Type B pancreatic cell (in vitro differentiated cells): ENCODE data around the gene CBLN2. TPM values are rescaled to one million over a fixed set of nuclear protein-coding genes. Genes with fewer than 3 reads are reported as not detected.
A peak's percentile ranks its signal among the peaks of the same experiment; 100 is the strongest.

Experiments used
- DNase-seq: peaks from one replicate; pipeline ENCODE4 v3.0.0; 2021; ENCODE audit warnings: mixed read lengths; ENCODE audit not compliant: unreplicated experiment; ENCODE audit errors: extremely low spot score
- H3K27ac Mint-ChIP-seq: 2 replicates; pipeline ENCODE4 v1.8.0; 2021; ENCODE audit warnings: mild to moderate bottlenecking, mixed read lengths
- H3K27me3 Mint-ChIP-seq: 2 replicates; pipeline ENCODE4 v1.8.0; 2021; ENCODE audit warnings: mixed read lengths
- H3K36me3 Mint-ChIP-seq: 2 replicates; pipeline ENCODE4 v1.8.0; 2021; ENCODE audit warnings: mixed read lengths
- H3K4me1 Mint-ChIP-seq: one replicate; pipeline ENCODE4 v1.8.0; 2021; ENCODE audit warnings: mixed read lengths; ENCODE audit not compliant: unreplicated experiment
- H3K4me3 Mint-ChIP-seq: 2 replicates; pipeline ENCODE4 v1.8.0; 2021; ENCODE audit warnings: mild to moderate bottlenecking, mixed read lengths
- H3K9me3 Mint-ChIP-seq: 2 replicates; pipeline ENCODE4 v1.8.0; 2021; ENCODE audit warnings: mixed read lengths
- CTCF ChIP-seq: fragments of 200-600 bp; sonication (generic); conservative IDR thresholded peaks from 2 replicates; pipeline ENCODE4 v1.5.0; 2021; ENCODE audit warnings: antibody characterized with exemption, mild to moderate bottlenecking
- total RNA-seq: library from RNA; stranded (reverse); gene quantifications from 2 replicates; pipeline ENCODE4 v1.2.1, GENCODE V29; 2021; ENCODE audit warnings: low replicate concordance

Gene CBLN2
- total RNA-seq, 1 donor from 2014 or later = 4.7 TPM

GRCh38 chr18:72566290-72566689 is 22.1 kb upstream of the CBLN2 start:
- H3K36me3 Mint-ChIP-seq = no peaks in the 10 kb centered on the region
- H3K27me3 Mint-ChIP-seq = peaks cover 3% of the 10 kb centered on the region
- H3K4me1 Mint-ChIP-seq = no peaks in the 10 kb centered on the region
- no peak for TF ChIP-seq CTCF
- H3K4me3 Mint-ChIP-seq = no peak overlapping the region
- no peak overlapping the region for H3K27ac Mint-ChIP-seq
- no peak for DNase-seq
- H3K9me3 Mint-ChIP-seq = peaks cover 6% of the 10 kb centered on the region

DNA sequence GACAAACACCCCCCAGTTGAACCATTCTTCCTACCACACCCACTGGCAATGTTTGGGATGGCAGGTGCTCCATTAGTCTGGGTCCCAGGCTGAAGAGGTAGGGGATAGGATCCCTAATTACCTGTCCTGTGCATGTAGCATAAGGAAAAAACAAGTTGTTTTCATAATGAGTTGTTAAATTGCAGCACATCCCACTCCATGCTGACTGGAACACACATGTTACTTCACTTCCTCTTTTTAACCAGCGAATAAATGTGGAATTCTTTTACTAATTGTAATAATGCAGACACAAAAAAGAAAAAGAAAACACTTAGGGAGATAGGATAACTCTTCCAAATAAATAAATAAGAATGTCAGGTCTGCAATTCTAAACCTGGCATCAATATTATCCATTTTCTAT is 11.8 kb upstream of the CBLN2 start:
- H3K4me3 Mint-ChIP-seq = no peak overlapping the region
- H3K9me3 Mint-ChIP-seq = no peaks in the 10 kb centered on the region
- DNase-seq = no peak
- no peak overlapping the region for H3K27ac Mint-ChIP-seq
- no peak for TF ChIP-seq CTCF
- H3K4me1 Mint-ChIP-seq = no peaks in the 10 kb centered on the region
- H3K36me3 Mint-ChIP-seq = no peaks in the 10 kb centered on the region
- H3K27me3 Mint-ChIP-seq = peaks cover 13% of the 10 kb centered on the region

GRCh38 chr18:72555101-72555500 is 11.0 kb upstream of the CBLN2 start:
- DNase-seq = no peak
- no peak overlapping the region for H3K27ac Mint-ChIP-seq
- H3K4me1 Mint-ChIP-seq = no peaks in the 10 kb centered on the region
- TF ChIP-seq CTCF = no peak
- peaks cover 15% of the 10 kb centered on the region for H3K27me3 Mint-ChIP-seq
- H3K9me3 Mint-ChIP-seq = no peaks in the 10 kb centered on the region
- H3K4me3 Mint-ChIP-seq = no peak overlapping the region
- no peaks in the 10 kb centered on the region for H3K36me3 Mint-ChIP-seq

DNA sequence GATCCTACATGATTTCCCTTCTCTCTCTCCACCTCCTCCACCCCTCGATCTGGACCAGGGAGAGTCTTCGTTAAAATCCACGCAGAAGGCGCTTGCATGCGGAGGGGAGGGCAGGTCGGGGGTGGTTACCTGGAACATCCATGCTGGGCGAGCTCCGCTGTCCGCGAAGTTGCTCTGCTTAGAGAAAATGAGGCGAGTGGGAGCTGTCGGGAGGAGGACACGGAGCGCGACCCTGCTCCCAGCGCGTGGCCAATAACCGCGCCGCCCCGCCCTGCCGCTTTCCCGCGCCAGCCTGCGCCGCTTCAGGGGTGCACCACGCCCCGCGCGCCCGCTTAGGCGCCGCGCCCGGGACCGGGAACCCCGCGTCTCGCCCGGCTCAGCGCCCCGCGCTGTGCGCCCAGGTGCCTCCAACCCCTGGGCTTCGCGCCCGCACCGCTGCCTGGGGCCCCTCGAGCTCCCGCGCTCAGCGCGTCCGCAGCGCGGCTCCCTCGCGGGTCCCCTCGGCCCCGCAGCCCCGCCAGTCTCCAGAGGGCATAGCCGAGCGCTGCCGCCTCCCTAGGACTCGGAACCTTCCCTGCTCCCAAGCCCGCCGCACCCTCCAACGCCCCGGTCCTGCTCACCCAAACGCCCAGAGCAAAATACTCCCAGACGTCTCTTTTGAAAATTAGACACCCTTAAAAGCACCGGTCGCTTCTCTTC is 636 bp downstream of the CBLN2 start:
- Mint-ChIP-seq H3K36me3 (no peaks in the 10 kb centered on the region), H3K9me3 (no peaks in the 10 kb centered on the region), H3K27me3 (peaks cover 89% of the 10 kb centered on the region), H3K4me1 (peaks cover 7% of the 10 kb centered on the region), H3K4me3 (peak overlapping the region; percentile 92), H3K27ac (no peak overlapping the region)
- DNase-seq = no peak
- no peak for TF ChIP-seq CTCF

GRCh38 chr18:72542984-72543356 is 1.2 kb downstream of the CBLN2 start:
- Mint-ChIP-seq H3K36me3 (no peaks in the 10 kb centered on the region), H3K4me3 (peak overlapping the region; percentile 92), H3K9me3 (no peaks in the 10 kb centered on the region), H3K27ac (no peak overlapping the region), H3K27me3 (peaks cover 89% of the 10 kb centered on the region), H3K4me1 (peaks cover 7% of the 10 kb centered on the region)
- no peak for DNase-seq
- TF ChIP-seq CTCF = no peak
